ENCODE results near the gene STXBP1.

Gene STXBP1

DNA sequence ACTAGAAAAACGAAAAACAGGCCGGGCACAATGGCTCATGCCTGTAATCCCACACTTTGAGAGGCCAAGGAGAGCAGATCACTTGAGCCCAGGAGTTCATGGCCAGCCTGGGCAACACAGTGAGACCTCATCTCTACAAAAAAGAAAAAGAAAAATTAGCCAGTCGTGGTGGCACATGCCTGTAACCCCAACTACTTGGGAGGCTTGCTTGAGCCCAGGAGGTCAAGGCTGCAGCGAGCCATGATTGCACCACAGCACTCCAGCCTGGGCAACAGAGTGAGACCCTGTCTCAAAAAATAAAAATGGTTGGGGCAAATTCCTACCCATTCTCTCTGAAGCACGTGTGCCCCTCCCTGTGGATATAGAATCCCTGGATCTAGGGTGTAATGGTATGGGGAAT lies 86.3 kb downstream of the STXBP1 start:
- H2AFZ ChIP-seq (ENCODE audit: low read depth, low read length, severe bottlenecking): no peak overlapping the region
- H3K4me2 ChIP-seq (ENCODE audit: low read depth, low read length, poor library complexity, severe bottlenecking): no peak overlapping the region
- H3K36me3 ChIP-seq (ENCODE audit: low read length): no peaks in the 10 kb centered on the region
- H3K79me2 ChIP-seq (ENCODE audit: insufficient read depth, low read length): no peaks in the 10 kb centered on the region
- H3K4me3 ChIP-seq (ENCODE audit: insufficient read depth, low read length, poor library complexity, severe bottlenecking): no peak overlapping the region
- TF ChIP-seq, protein P1, sequence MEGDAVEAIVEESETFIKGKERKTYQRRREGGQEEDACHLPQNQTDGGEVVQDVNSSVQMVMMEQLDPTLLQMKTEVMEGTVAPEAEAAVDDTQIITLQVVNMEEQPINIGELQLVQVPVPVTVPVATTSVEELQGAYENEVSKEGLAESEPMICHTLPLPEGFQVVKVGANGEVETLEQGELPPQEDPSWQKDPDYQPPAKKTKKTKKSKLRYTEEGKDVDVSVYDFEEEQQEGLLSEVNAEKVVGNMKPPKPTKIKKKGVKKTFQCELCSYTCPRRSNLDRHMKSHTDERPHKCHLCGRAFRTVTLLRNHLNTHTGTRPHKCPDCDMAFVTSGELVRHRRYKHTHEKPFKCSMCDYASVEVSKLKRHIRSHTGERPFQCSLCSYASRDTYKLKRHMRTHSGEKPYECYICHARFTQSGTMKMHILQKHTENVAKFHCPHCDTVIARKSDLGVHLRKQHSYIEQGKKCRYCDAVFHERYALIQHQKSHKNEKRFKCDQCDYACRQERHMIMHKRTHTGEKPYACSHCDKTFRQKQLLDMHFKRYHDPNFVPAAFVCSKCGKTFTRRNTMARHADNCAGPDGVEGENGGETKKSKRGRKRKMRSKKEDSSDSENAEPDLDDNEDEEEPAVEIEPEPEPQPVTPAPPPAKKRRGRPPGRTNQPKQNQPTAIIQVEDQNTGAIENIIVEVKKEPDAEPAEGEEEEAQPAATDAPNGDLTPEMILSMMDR (IDR thresholded peaks at IDR 0.05; ENCODE audit: insufficient read depth, low read length, poor library complexity, severe bottlenecking): no peak
- TF ChIP-seq EZH2phosphoT487 (conservative IDR thresholded peaks at IDR 0.05; ENCODE audit: low read length): no peak
- no peaks in the 10 kb centered on the region for H3K9me2 ChIP-seq (replicated peaks; ENCODE audit: insufficient read depth, low read length)
- no peaks in the 10 kb centered on the region for H3F3A ChIP-seq (ENCODE audit: insufficient read depth)
- no peaks in the 10 kb centered on the region for H3K9me3 ChIP-seq (ENCODE audit: insufficient read depth, low read length)
- H3K27ac ChIP-seq (ENCODE audit: low read depth, low read length): no peak overlapping the region
- H3K27me3 ChIP-seq (ENCODE audit: low read length): no peaks in the 10 kb centered on the region
- H4K20me1 ChIP-seq (ENCODE audit: low read depth, low read length): no peaks in the 10 kb centered on the region
- H3K9ac ChIP-seq (ENCODE audit: low read length): no peak overlapping the region

DNA sequence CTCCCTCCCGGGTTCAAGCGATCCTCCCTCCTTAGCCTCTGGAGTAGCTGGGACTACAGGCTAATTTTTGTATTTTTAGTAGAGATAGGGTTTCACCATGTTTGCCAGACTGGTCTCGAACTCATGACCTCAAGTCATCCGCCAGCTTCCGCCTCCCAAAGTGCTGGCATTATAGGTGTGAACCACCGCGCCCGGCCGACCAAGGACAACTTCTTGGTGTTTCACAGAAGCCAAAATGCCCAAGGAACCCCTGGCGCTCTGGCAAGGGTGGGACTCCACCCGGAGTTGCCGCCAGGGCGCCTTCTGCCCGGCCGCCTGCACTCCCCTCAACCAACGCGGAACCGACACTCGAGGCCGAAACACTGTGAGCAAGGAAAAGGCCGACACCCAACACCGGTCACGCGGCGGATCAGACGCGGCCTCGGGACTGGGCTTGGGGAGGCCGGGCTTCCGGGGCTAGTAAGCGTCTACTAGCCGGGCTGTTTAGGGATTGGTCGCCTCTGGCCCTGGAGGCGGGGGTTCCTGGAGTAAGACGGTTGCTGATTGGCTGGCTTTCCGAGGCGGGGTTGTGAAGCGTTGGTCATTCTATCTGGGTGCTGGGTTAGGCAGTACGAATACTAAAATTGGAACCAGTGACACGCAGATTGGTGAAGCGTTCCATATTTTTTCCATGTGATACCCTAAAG lies 87.1 kb downstream of the STXBP1 start:
- no peaks in the 10 kb centered on the region for H4K20me1 ChIP-seq (ENCODE audit: low read depth, low read length)
- no peaks in the 10 kb centered on the region for H3K9me2 ChIP-seq (replicated peaks; ENCODE audit: insufficient read depth, low read length)
- H3K36me3 ChIP-seq (ENCODE audit: low read length): no peaks in the 10 kb centered on the region
- peak overlapping the region; percentile 45 for H3K4me2 ChIP-seq (ENCODE audit: low read depth, low read length, poor library complexity, severe bottlenecking)
- H2AFZ ChIP-seq (ENCODE audit: low read depth, low read length, severe bottlenecking): peak overlapping the region; percentile 58
- no peaks in the 10 kb centered on the region for H3K9me3 ChIP-seq (ENCODE audit: insufficient read depth, low read length)
- H3F3A ChIP-seq (ENCODE audit: insufficient read depth): no peaks in the 10 kb centered on the region
- no peaks in the 10 kb centered on the region for H3K27me3 ChIP-seq (ENCODE audit: low read length)
- peak overlapping the region; percentile 22; the same call in 1 of the 2 replicates for H3K9ac ChIP-seq (ENCODE audit: low read length)
- H3K27ac ChIP-seq (ENCODE audit: low read depth, low read length): no peak overlapping the region
- TF ChIP-seq, protein P1 (IDR thresholded peaks at IDR 0.05; ENCODE audit: insufficient read depth, low read length, poor library complexity, severe bottlenecking): no peak
- no peak for TF ChIP-seq EZH2phosphoT487 (conservative IDR thresholded peaks at IDR 0.05; ENCODE audit: low read length)
- H3K4me3 ChIP-seq (ENCODE audit: insufficient read depth, low read length, poor library complexity, severe bottlenecking): no peak overlapping the region
- no peaks in the 10 kb centered on the region for H3K79me2 ChIP-seq (ENCODE audit: insufficient read depth, low read length)

DNA sequence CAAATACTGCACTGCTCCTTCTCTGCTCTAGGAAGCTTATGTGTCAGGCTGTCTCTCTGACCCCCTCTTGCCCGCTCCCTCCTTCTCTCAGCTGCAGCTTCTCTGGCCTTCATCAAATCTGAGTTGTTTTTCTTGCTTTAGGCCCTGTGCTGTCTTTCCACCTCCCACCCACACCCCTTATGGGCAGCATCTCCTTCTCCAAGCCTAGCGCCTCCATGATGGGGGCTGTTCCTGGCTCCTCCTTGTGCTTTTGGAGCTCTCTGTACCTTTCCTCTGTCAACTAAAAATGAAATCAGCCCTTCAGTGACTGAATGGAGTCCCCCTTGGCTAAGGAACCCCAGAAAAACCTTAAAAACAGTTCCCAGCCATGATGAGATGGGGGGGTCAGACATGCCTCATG lies 88.1 kb downstream of the STXBP1 start:
- Histone ChIP-seq H3K9me2 (replicated peaks; ENCODE audit: insufficient read depth, low read length) (no peaks in the 10 kb centered on the region), H3K27me3 (ENCODE audit: low read length) (no peaks in the 10 kb centered on the region), H3K4me3 (ENCODE audit: insufficient read depth, low read length, poor library complexity, severe bottlenecking) (no peak overlapping the region), H3K4me2 (ENCODE audit: low read depth, low read length, poor library complexity, severe bottlenecking) (no peak overlapping the region), H3K79me2 (ENCODE audit: insufficient read depth, low read length) (no peaks in the 10 kb centered on the region), H3F3A (ENCODE audit: insufficient read depth) (no peaks in the 10 kb centered on the region), H3K9me3 (ENCODE audit: insufficient read depth, low read length) (no peaks in the 10 kb centered on the region), H3K36me3 (ENCODE audit: low read length) (no peaks in the 10 kb centered on the region), H4K20me1 (ENCODE audit: low read depth, low read length) (no peaks in the 10 kb centered on the region), H3K9ac (ENCODE audit: low read length) (no peak overlapping the region), H3K27ac (ENCODE audit: low read depth, low read length) (no peak overlapping the region), H2AFZ (ENCODE audit: low read depth, low read length, severe bottlenecking) (peak overlapping the region; percentile 28)
- no peak for TF ChIP-seq EZH2phosphoT487 (conservative IDR thresholded peaks at IDR 0.05; ENCODE audit: low read length)
- TF ChIP-seq, protein P1 (IDR thresholded peaks at IDR 0.05; ENCODE audit: insufficient read depth, low read length, poor library complexity, severe bottlenecking): no peak
